Type B pancreatic cell (in vitro differentiated cells): Measurements from ENCODE around the gene GGTA1. TPM values are rescaled to one million over a fixed set of nuclear protein-coding genes. Genes with fewer than 3 reads are reported as not detected.

ENCODE experiments used
- DNase-seq: peaks from one replicate; pipeline ENCODE4 v3.0.0; 2021; ENCODE audit warnings: mixed read lengths; ENCODE audit not compliant: unreplicated experiment; ENCODE audit errors: extremely low spot score
- H3K27ac Mint-ChIP-seq: 2 replicates; pipeline ENCODE4 v1.8.0; 2021; ENCODE audit warnings: mild to moderate bottlenecking, mixed read lengths
- H3K27me3 Mint-ChIP-seq: 2 replicates; pipeline ENCODE4 v1.8.0; 2021; ENCODE audit warnings: mixed read lengths
- H3K36me3 Mint-ChIP-seq: 2 replicates; pipeline ENCODE4 v1.8.0; 2021; ENCODE audit warnings: mixed read lengths
- H3K4me1 Mint-ChIP-seq: one replicate; pipeline ENCODE4 v1.8.0; 2021; ENCODE audit warnings: mixed read lengths; ENCODE audit not compliant: unreplicated experiment
- H3K4me3 Mint-ChIP-seq: 2 replicates; pipeline ENCODE4 v1.8.0; 2021; ENCODE audit warnings: mild to moderate bottlenecking, mixed read lengths
- H3K9me3 Mint-ChIP-seq: 2 replicates; pipeline ENCODE4 v1.8.0; 2021; ENCODE audit warnings: mixed read lengths
- CTCF ChIP-seq: fragments of 200-600 bp; sonication (generic); conservative IDR thresholded peaks from 2 replicates; pipeline ENCODE4 v1.5.0; 2021; ENCODE audit warnings: antibody characterized with exemption, mild to moderate bottlenecking
- total RNA-seq: library from RNA; stranded (reverse); gene quantifications from 2 replicates; pipeline ENCODE4 v1.2.1, GENCODE V29; 2021; ENCODE audit warnings: low replicate concordance

Gene GGTA1
- total RNA-seq, 1 donor from 2014 or later = not detected

GRCh38 chr9:121483049-121483448 is 16.6 kb downstream of the GGTA1 start:
- DNase-seq = no peak
- Mint-ChIP-seq H3K4me3 (no peak overlapping the region), H3K36me3 (no peaks in the 10 kb centered on the region), H3K9me3 (no peaks in the 10 kb centered on the region), H3K27me3 (peaks cover 8% of the 10 kb centered on the region), H3K27ac (no peak overlapping the region), H3K4me1 (peaks cover 5% of the 10 kb centered on the region)
- no peak for TF ChIP-seq CTCF

- Mint-ChIP-seq H3K36me3 (no peaks in the 10 kb centered on the region), H3K4me1 (peaks cover 5% of the 10 kb centered on the region), H3K9me3 (no peaks in the 10 kb centered on the region), H3K4me3 (no peak overlapping the region), H3K27ac (no peak overlapping the region), H3K27me3 (peaks cover 25% of the 10 kb centered on the region)
- DNase-seq = no peak
- TF ChIP-seq CTCF = no peak
These were observed 20.6 kb downstream of the GGTA1 start for GRCh38 chr9:121478816-121479676.

GRCh38 chr9:121476156-121476555 is 23.5 kb downstream of the GGTA1 start:
- H3K36me3 Mint-ChIP-seq = no peaks in the 10 kb centered on the region
- DNase-seq = no peak
- H3K27ac Mint-ChIP-seq = no peak overlapping the region
- TF ChIP-seq CTCF = no peak
- no peak overlapping the region for H3K4me3 Mint-ChIP-seq
- H3K27me3 Mint-ChIP-seq = peaks cover 44% of the 10 kb centered on the region
- H3K4me1 Mint-ChIP-seq = peaks cover 5% of the 10 kb centered on the region
- H3K9me3 Mint-ChIP-seq = no peaks in the 10 kb centered on the region

- Mint-ChIP-seq H3K4me1 (peaks cover 5% of the 10 kb centered on the region), H3K36me3 (no peaks in the 10 kb centered on the region), H3K4me3 (no peak overlapping the region), H3K27ac (no peak overlapping the region), H3K27me3 (peaks cover 59% of the 10 kb centered on the region), H3K9me3 (no peaks in the 10 kb centered on the region)
- DNase-seq = no peak
- no peak for TF ChIP-seq CTCF
These were observed 25.3 kb downstream of the GGTA1 start for GRCh38 chr9:121474231-121474947.

- DNase-seq = no peak
- no peaks in the 10 kb centered on the region for H3K9me3 Mint-ChIP-seq
- no peak for TF ChIP-seq CTCF
- H3K36me3 Mint-ChIP-seq = no peaks in the 10 kb centered on the region
- H3K4me3 Mint-ChIP-seq = no peak overlapping the region
- H3K27ac Mint-ChIP-seq = no peak overlapping the region
- no peaks in the 10 kb centered on the region for H3K4me1 Mint-ChIP-seq
- peaks cover 66% of the 10 kb centered on the region for H3K27me3 Mint-ChIP-seq
These were observed 26.4 kb downstream of the GGTA1 start for GRCh38 chr9:121473229-121473628.
